GM12874 (cell line): ENCODE measurements around the gene NNT.

Experiments used
- TF ChIP-seq, protein P1 (sequence below): IDR thresholded peaks from 2 replicates; pipeline ENCODE4 v1.5.1; 2011; ENCODE audit warnings: low read depth, mild to moderate bottlenecking, control low read depth, low read length, moderate library complexity; ENCODE audit not compliant: insufficient read depth

Gene NNT

DNA sequence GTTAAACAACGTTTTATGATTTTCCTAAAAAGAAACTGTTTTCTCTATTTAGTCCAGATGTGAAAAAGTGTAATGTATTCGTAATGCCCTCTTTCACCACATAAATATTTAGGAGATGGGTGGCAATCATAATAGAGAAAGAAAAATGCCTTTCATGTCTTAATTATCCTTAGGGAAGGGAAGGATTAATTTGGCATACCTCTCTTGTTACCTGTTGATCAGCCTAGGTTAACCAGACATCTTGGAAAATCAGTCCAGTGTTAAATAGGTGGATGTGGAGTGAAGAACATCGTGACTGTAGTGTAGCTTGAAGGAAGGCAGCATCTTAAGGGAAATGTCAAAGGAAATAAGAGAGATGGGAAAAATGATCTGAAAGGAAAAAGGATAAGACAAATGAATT, 76.2 kb downstream of the NNT start:
- TF ChIP-seq, protein P1, sequence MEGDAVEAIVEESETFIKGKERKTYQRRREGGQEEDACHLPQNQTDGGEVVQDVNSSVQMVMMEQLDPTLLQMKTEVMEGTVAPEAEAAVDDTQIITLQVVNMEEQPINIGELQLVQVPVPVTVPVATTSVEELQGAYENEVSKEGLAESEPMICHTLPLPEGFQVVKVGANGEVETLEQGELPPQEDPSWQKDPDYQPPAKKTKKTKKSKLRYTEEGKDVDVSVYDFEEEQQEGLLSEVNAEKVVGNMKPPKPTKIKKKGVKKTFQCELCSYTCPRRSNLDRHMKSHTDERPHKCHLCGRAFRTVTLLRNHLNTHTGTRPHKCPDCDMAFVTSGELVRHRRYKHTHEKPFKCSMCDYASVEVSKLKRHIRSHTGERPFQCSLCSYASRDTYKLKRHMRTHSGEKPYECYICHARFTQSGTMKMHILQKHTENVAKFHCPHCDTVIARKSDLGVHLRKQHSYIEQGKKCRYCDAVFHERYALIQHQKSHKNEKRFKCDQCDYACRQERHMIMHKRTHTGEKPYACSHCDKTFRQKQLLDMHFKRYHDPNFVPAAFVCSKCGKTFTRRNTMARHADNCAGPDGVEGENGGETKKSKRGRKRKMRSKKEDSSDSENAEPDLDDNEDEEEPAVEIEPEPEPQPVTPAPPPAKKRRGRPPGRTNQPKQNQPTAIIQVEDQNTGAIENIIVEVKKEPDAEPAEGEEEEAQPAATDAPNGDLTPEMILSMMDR, result no peak

DNA sequence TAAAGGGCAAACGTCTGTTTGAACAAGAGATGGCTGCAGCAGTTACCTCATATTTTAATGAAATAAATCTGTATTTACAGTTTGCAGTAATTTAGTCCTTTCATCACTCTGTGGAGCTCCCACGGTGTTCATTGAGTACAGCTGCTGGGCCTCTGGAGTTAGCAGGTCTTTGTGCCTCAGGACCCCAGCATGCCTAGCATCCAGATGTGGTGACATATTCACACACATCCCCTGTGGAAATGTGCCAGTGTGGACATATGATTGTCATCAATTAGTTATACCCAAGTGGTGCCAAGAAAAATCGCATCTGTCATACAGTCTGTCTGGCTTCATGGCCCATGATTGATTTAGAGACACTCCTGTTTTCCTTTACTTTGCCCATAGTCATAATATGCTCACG, 77.3 kb downstream of the NNT start:
- TF ChIP-seq, protein P1, result no peak

DNA sequence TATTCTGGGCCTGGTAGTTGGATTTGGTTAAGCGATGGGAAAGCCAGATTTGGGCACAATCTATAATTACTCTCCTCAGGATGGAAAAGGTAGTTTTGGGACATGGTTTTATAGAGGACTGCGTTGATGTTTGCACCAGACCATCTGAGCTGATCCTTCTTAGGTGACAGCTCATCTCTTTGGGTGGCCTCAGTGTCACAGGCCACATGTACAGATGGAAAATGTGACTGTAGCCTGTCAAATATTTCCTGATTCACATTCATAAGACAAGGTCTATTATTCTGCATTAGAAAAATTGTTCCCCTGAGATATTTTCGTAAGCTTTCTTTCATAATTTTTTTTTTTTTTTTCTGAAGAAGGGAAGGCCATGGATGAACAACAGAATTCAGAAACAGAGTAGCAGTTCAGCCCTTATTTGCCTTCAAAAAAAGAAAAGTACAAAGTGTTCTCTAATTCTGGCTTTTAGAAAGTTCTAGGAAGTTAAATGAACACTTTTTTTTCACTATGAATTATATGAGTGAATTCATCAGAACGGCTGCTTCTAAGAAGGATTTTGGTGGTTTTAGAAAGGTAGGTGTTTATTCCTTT, 81.0 kb downstream of the NNT start:
- TF ChIP-seq, protein P1, result no peak

DNA sequence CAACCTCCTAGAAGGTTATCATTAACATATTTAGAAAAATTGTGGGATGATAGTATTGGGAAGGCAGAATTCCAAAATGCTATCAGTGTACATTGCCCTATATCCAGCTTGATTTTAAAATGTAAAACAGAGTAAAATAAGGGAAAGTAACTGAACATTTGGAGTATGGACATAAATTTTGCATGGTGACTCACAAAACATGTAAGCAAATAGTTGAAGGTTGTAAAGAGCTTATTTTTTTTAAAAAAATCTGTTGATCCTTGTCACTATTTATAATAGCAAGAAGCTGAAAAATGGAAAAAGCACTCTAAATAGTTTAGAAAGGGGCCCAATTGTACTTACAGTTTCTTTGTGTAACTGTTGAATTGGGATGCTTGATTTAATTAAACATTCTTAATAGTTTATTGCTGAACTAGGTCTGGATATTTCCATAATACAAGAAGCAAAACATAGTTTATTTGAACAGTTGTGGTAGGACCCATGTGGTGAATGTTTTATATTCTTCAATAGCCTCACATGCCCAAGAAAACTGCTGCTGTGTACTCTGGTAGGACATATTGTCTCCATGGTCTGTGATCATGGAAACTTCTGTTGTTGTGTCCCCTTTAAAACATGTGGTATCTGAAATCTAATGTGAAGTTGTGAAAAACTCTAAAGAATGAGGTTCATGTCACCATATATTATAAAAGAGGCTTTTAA, 82.4 kb downstream of the NNT start:
- TF ChIP-seq, protein P1, result no peak

DNA sequence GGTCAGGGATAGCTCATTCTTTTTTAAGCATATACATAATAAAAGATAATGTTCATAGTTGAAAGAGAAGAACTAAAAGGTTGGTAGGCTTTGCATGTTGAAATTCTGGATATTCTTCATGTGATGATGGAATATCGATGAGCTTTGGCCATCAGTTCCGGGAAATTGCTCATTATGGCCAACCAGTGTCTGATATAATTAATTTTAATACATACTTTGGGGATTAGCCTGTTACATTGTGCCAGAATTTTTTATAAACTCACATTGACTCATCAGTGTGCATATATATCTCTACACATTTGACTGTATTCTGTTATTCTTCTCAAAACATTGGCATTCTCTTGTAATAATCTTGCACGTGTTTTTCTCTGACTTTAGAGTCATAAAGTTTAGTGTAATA, 84.3 kb downstream of the NNT start:
- TF ChIP-seq, protein P1, result no peak

DNA sequence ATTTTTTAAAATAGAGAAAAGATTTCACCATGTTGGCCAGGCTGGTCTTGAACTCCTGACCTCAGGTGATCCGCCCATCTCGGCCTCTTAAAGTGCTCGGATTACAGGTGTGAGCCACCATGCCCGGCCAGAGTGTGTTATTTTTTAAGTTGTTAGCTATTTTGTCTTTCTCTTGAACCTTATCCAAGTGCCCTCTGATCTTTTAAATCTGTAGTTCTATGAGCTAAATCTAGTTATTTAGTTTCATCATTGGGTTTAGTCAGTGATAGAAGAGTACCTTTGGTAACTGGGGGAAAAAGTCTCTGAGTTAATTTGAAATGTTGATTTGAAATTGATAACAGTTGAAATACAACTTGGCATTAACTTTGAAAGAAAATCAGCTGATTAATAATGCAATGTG, 88.3 kb downstream of the NNT start:
- TF ChIP-seq, protein P1, result no peak

DNA sequence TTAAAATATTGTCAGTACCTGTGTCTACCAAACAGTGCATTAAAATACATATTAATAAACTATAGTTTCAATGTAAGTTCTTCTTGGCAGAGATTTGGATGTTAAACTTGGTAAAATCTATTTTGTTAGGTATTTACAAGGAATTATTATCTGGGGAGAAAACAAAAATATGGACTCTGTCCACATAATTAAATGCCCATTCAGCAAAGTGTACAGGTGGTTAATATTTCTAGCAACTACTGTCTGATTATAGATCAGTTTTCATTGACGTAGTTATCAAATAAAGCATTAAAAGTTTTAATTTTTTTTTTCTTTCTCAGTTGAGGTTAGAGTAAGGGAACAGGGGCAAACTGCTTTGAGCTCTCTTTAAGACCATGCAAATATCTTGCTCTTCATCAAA, 88.9 kb downstream of the NNT start:
- TF ChIP-seq, protein P1, result no peak
